ENCODE measurements around the gene FAM163A.
"Not testable (repeated sequence)": the region's sequence is repeated elsewhere in the genome, so short reads cannot be mapped to it uniquely, and the experiment has no call there.

Gene FAM163A

DNA sequence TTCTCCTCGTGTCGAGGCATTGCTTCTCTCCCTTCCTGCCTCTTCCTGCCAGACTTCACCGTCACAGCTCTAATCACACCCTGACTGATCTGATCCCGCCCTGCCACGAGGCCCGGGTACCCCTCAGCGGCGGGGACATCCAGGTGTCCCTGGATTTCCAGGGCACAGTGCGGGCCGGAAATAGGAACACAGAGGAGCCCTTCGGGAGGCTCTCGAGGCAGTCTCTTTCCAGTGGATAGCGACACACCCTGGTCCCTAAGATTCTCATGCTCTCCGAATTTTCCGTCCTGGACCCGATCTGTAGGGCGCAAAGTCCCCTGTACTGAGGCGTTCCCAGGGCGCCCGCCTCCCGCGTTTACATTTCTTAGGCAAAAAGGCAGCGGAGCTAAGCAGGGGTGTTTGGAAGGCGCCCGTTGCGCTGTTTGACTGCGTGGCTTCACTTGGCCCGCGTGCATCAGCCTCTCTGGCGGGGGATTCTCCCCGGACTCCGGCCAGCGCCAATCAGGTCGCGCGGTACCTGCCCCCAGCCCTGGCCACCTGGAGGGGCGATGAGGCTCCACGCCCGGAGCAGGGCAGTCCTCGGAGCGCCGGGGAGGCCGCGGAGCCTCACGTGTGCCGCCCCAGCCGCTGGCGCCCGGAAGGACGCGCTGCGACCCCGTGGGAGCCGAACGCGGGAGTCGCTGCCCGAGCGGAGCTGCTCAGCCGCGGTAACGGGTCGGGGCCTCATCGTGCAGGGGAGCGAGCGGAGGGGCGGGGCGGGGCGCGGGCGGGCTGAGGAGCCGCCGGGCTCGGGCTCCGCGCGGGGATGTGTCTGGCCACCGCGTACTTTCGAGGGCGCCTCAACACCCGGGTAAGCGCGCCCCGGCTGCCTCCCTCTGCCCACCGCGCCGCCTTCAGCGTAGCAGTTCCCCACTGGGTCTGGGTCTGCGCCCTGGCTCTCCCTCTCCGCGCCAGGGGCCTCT, at the start of gene FAM163A:
Gene FAM163A (plus strand): TSS at position 575 of the 962 bp plus-strand sequence. CDS start 69,807 bp downstream, outside the sequence.
- no peak for DNase-seq (ENCODE audit: low spot score)

DNA sequence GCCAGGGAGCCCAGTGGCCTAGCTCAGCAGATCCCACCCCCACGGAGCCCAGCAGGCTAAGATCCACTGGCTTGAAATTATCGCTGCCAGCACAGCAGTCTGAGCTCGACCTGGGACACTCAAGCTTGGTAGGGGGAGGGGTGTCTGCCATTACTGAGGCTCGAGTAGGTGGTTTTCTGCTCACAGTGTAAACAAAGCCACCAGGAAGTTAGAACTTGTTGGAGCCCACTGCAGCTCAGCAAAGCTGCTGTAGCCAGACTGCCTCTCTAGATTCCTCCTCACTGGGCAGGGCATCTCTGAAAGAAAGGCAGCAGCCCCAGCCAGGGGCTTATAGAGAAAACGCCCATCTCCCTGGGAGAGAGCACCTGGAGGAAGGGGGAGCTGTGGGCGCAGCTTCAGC, 48.6 kb upstream of the FAM163A start:
- DNase-seq (ENCODE audit: low spot score), result not testable (repeated sequence)

DNA sequence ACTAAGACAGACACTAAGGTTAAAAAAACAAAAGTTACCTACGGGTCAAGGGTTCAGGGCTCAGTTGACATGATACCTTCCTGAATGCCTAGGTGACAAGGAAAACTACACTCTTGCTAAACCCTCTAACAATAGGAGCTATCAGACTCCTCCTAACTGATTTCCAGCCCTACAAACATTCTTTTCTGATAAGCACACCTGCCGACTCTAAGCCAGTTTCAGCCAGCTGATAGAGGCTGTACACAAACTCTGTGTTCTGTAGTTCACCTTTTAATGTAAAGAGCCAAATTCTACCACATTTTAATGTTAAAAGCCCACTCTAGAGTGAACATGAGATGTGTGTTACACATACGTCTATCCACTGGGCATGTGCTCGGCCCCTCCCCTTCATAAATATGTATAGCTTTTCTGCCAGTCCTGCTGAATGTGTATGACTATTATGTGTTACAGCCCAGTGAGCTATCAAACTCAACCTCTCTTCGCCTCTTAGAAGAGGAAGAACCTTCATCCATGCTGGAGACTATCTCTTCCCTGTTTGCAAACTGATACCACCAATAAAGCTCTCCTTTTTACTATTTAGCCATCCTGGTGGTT, 40.0 kb upstream of the FAM163A start:
- no peak for DNase-seq (ENCODE audit: low spot score)

DNA sequence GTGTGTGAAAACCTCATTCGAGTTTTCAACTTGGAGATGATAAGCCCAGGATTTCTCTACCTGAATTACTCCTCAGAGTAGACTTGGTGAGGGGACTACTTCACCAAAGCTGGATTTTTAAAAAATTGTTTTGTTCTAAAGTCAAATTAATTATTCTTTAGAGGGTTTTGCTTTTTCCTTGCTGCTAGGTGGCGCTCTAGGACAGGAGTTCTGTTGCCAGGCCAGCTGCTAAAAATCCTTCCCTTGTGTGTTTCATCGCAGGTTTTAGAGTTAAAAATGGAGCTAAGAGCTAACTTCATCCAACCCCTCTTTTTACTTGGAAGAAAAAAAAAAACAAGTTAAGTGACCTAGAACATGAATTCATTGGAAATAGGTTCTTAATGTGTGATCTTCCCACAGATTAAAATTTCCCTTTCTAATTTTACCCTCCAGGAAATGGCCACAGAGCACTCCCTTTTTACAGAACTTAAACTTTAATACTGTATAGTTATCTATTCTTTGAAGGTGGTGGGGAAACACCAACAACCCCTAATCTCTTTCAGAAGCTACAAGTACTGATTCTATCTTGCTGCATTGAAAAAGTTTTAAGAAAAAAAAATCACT, 36.7 kb upstream of the FAM163A start:
- DNase-seq (ENCODE audit: low spot score), result peak; percentile 76

DNA sequence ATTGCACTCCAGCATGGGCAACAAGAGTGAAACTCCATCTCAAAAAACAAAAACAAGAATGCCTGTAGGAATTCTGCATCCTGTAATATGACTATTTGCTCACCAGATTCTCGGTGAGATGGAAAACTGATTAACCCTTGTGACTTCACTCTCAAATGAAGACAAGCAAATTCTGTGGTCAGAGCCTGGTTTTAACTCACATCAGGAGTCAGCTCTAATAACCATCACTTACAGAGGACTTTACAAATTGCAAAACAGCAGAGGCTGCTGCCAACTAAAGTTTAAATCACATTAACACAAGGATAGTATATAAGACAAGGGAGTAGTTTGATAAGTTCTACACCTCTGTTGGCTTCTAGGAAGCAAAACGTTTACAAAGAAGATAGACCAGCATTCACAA, 35.7 kb upstream of the FAM163A start:
- DNase-seq (ENCODE audit: low spot score), result no peak

DNA sequence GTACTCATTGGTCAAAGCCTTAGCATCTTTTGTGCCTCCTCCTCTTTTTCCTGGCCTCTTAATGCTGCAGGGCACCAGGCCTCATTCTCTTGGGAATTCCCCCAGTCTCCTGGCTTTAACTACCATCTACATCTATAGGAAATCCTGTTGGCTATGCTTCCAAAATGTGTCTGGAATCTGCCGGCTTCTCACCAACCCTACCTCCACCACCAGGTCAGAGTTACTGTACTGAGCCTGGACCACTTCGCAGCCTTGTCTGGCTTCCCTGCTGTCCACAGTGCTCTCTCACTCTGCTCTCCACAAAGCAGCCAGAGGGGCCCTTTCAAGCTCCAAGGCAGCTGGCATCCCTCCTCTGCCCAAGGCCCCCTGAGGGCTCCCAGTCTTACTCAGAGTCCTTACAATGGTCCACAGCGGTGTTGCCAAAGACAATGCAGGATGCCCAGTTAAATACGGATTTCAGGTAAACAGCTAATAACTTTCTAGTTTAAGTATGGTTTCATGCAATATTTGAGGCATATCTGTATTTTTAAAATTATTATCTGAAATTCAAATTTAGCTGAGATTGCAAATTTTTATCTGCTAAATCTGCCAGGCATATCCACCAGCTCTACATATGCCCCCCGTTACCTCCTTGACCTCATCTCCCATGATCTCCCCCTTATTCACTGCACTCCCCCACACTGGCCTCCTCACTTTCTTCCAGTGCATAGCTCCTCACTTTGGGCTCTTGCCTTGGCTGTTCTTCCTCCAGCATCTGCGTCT, 34.5 kb upstream of the FAM163A start:
- DNase-seq (ENCODE audit: low spot score), result no peak

DNA sequence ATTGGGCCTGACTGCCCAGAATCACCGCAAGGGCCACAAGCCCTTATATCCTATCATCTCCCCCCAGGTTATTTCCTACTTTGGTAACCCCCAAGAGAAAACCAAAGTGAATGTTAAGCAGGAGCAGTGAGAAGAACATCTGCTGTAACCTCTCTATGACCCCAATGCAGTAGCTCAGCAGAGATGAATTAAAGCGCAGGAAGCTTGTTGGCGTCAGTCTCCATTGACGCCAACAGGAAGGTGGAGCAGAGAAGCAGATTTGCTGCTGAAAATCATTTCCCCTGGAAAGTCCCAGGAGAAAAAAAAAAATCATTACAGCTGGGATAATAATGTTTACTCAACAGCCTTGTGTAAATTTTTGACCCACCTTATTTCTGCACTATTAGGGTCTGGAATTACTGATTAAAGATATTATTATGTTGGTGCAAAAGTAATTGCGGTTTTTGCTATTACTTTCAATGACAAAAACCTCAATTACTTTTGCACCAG, 33.2 kb upstream of the FAM163A start:
- DNase-seq (ENCODE audit: low spot score), result no peak

DNA sequence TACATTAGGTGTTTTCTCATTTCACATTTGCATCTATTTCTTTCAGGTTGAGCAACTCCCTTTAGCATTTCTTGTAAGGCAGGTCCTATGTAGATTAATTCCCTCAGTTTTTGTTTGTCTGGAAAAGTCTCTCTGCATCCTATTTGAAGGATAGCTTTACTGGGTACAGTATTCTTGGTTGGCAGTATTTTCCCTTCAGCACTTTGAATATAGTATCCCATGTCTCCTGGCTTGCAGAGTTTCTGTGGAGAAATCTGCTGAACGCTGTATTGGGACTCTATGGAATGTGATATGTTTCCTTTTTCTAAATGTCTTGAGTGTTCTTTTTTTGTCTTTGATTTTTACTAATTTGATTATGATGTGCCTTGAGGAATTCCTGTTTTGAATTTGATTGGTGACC, 28.9 kb upstream of the FAM163A start:
- DNase-seq (ENCODE audit: low spot score), result no peak

DNA sequence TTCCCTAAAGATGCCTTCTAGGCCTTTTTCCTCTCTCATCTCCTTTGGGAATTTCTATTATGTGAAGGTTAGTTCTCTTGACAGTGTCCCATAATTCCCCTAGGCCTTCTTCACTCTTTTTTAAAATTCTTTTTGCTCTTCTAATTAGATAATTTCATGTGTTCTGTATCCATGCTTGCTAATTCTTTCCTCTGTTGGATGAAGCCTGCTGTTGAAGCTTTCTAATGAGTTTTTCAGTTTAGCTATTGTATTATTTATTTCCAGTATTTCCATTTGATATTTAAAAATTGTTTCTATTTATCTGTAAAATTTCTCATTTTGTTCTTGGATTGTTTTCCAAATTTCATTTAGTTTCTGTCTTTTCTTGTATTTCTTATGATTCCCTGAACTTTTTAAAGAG, 28.5 kb upstream of the FAM163A start:
- no peak for DNase-seq (ENCODE audit: low spot score)

DNA sequence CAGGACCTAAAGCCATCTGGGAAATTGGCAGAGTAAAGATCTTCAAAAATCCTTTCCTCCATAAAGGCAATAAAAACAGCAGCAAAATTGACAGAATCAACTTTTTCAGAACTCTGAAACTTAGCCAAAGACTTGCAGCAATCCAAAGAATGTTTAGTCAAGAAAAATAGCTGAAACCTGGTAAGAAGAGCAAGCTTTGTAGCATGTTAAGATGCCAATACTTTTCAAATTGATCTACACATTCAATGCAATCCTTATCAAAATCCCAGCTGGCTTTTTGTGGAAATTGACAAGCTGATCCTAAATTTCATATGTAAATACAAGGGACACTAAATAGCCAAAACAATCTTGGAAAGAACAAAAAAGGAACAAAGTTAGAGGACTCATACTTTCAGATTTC, 23.8 kb upstream of the FAM163A start:
- DNase-seq (ENCODE audit: low spot score), result no peak

DNA sequence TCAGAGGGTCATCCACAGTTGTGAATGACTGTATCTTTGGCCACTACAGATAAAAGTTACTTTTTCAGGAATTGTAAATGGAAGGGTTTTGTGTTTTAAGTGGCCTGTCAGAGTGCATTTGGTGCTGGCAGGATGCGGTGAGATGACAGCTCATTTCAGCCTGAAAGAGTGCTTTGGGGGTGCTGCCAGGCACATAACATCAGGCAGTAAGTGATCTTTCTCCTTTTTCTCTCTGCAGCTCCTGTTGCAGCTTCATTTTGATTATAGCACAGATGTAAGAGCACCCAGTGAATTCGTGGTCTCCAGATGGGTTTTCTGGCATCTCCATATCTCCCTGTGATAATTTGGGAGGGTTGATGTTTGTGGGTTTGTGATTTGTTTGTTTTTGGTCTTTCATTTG, 14.8 kb upstream of the FAM163A start:
- no peak for DNase-seq (ENCODE audit: low spot score)

DNA sequence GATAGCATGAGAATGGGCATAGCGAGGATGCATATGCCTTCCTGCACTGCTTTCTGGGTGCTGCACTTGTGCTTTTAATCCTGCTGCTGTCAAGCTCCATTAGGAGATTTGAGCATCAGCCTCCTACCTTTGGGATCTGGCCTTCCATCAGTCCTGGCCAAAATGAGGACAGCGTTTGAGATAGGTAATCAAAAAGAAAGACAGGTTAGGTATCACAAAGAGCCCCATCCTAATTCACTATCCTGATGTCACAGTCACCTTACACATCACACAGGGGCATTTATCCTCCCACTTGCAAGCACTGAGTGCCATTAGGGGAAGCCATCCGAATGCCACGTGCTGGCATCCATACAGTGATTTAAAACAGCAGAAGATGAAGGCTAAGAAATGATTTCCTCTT, 13.2 kb upstream of the FAM163A start:
- DNase-seq (ENCODE audit: low spot score), result no peak

DNA sequence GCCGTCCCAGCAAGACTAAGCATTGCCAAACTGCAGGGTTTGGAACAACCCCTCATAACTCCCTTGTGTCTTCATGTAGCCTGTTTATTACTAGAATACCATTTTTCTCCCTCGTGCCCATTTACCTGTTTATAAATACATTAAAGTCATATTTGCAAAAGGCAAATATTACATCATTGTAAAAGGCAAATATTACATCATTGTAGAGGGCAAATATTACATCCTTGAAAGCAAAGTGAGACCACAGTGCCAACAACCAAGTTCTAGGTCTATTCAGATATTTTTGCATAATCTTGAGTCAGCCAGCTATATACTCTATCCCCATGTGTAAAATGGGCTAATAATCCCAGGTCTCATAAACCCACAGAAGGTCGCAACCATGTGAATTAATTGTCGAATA, 11.4 kb upstream of the FAM163A start:
- DNase-seq (ENCODE audit: low spot score), result no peak

DNA sequence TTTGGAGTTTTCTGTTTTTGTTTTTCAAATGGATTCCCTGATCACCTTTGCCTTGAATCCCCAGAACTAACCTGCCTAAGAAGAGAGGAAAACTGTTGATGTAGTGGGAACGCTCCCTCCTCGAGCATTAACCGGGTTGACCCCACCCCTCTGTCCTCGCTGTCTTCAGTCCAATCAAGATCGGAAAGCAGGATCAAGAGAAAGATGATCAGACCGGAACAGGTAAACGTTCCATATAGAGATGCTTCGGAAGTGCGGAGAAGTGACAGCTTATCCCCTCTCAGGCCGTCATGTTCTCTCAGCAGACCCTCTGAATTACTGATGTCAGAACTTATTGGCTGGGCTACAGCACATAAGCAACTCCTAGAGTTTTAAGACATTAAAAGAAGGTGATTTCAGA, 800 bp upstream of the FAM163A start:
- DNase-seq (ENCODE audit: low spot score), result no peak

DNA sequence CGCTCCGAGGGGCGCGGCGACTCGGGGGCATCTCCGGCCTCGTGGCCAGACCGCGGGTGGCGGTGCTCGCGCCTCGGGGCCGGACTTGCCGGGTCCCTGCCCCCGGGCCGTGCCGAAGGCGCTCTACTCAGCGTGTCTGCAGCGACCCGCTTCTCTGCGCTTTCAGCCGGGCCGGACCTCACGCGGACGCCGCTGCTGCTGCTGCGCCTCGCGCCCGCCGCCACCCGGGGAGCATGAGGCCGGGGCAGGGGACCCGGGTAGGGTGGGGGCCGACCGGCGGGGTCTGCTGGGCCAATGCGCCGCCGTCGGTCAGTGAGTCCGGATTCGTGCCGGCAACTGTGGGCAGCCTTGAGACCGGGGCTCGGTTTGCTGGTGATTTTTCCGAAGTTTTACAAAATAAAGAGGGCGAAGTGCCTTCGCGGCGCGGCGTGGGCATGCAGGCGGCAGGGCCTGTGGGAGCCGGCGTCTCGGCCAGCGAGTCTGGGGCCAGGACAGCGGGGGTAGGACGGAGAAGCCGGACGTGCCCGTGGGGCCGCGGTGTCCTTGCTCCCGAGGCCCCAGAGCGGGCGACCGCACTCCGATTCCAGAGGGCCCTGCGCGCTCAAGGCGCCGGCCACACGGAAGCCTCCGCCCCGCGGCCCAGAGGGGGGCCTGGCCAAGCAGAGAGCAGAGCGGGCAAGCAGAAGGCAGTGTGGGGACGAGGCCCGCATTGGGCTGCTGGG, 749 bp downstream of the FAM163A start:
- no peak for DNase-seq (ENCODE audit: low spot score)

DNA sequence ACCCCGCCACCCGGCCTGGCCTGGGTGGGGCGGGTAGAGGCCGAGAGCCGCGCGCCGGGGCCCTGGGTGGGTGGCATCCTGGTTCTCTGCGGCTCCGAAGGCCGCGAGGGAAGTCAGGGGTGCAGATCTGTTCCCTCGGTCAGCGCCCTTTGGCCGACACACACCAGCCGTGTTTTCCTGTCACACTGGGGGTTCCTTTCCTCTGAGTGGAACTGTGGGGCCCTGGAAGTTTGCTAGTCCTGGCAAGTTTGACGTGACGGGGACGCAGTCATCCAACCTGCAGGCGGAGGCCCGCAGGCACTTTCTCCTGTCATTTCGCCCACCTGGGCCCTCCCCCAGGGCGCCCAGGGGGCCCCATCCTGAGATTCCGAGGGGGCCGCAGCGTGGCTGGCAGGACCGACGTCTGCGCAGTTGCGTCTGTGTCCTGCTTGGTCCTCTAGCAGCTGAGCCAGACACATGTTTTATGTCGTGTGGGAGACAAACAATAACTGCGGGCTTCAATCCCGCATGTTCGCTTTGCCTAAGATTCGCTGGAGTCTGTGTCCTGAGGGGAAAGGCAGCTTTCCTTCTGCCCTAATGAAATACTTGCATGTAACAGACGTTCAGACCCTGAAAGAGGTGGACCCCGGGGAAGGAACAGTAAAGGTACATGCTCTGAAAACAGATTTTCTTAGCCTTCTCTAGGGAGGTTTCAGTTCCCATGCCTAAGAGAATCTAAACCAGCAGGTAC, 1.5 kb downstream of the FAM163A start:
- no peak for DNase-seq (ENCODE audit: low spot score)

DNA sequence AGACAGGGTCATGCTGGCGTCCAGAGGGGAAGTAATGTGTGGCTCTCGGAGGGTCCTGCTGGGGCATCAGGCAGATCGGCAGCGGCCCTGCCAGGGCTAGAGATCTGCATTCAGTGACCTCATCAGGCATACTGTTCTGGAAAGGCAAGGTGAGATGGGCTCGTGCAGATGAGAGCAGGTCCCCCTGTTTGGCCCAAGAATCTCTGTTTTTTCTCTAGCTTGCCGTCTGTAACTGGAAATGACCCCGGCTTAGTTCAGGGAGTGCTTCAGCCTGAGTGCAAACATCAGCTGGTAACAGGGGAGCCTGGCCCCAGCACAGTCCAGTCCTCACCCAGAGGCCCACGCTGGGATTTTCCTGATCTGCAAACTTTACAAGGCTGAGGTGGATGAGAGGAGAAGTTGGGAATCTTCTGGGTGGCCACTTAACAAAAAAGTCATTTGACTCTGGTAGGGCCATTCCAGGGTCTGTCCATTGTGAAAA, 2.1 kb downstream of the FAM163A start:
- DNase-seq (ENCODE audit: low spot score), result no peak

DNA sequence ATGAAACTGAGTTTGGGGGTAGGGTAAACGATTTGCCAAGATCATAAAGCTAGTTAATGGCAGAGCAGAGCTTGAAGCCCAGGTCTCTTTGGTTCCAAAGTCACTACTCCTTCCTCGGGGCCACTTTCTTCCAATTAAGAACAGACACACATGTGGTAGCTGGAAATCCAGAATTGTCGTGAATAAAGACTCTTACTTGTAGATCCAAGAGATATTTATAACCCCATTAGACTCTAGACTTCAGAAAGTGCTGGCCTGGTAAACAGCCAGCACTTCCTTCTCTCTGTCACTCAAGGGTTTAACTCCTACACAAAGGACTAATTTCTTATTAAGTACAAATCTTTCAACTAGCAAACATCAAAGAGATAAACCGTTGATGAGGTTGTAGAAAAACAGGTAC, 2.7 kb downstream of the FAM163A start:
- no peak for DNase-seq (ENCODE audit: low spot score)

DNA sequence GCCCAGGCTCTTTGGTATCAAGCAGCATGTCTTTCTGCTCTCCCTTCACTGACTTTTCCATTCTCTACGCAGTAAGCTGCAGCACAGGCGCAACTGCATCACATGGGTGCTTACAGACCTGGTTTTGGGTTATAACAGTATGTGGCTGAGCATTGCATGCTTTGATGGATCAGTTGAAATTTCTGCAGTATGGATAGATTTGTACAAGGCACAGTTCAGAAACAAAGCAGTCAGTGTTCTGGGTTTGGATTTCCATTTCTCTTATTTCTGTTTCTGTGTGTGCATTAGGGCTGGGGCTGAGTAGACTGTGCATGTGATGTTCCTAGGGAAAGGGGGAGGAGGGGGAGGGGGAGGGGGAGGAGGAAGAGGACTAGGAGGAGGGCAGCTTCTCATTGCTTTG, 4.5 kb downstream of the FAM163A start:
- no peak for DNase-seq (ENCODE audit: low spot score)

DNA sequence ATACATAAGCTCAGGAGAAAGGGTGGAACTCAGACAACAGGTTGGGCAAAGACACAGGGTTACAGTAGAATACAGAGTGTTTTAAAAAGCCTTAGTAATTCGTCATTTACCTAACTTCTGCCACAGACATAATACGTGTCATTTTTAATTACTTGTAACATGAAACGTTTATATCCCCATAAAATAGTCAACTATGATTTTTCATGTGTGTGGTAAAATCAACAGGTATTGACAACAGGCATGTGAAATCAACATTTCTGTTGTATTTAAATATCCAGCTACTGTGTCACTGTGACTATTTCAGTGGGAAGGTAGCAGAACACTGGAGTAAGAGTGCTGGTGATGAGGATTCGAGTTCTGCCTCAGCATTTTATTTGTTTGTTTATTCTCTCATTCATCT, 5.7 kb downstream of the FAM163A start:
- no peak for DNase-seq (ENCODE audit: low spot score)

DNA sequence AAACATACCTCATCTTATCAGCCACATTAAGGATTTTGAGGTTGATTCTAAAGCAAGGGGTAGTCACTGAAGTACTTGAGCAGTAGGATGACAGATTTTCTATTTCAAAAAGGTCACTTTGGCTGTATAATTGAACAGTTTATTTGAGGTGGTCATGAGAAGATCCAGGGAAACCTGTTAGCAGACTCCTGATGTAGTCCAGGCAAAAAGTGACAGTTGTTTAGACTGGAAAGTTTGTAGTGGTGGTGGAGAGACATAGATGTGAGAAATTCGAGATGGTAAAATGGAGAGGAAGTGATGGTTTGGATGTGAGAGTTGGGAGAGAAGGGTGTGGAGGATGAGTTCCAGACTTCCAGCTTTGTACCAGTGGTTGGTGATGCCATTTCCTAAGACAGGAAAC, 7.5 kb downstream of the FAM163A start:
- DNase-seq (ENCODE audit: low spot score), result no peak
